Superior temporal gyrus (tissue), 1 donor: Measurements from ENCODE around the gene ORM1.
A peak's percentile ranks its signal among the peaks of the same experiment; 100 is the strongest.

Experiments
- DNase-seq: peaks from one replicate; pipeline ENCODE4 v3.0.0-alpha.2; 2016; ENCODE audit errors: extremely low spot score

The ORM1 gene

GRCh38 chr9:114287763-114288192 is 35.1 kb upstream of the ORM1 start:
- DNase-seq = no peak

- no peak for DNase-seq
These were observed 34.5 kb upstream of the ORM1 start for GRCh38 chr9:114288193-114289091.

GRCh38 chr9:114289106-114289505 is 33.8 kb upstream of the ORM1 start:
- DNase-seq = no peak

GRCh38 chr9:114289571-114290481 is 33.1 kb upstream of the ORM1 start:
- DNase-seq = no peak

GRCh38 chr9:114290561-114290986 is 32.3 kb upstream of the ORM1 start:
- no peak for DNase-seq

- DNase-seq = peak; percentile 91
These were observed 31.8 kb upstream of the ORM1 start for GRCh38 chr9:114291064-114291474.

GRCh38 chr9:114291886-114292590 is 30.9 kb upstream of the ORM1 start:
- DNase-seq = no peak

GRCh38 chr9:114294664-114295063 is 28.2 kb upstream of the ORM1 start:
- no peak for DNase-seq

GRCh38 chr9:114296338-114296737 is 26.6 kb upstream of the ORM1 start:
- no peak for DNase-seq

GRCh38 chr9:114299286-114300152 is 23.4 kb upstream of the ORM1 start:
- no peak for DNase-seq

- no peak for DNase-seq
These were observed 22.6 kb upstream of the ORM1 start for GRCh38 chr9:114300153-114300845.

- DNase-seq = no peak
These were observed 21.8 kb upstream of the ORM1 start for GRCh38 chr9:114300846-114301797.

- no peak for DNase-seq
These were observed 20.9 kb upstream of the ORM1 start for GRCh38 chr9:114301798-114302565.

- no peak for DNase-seq
These were observed 20.2 kb upstream of the ORM1 start for GRCh38 chr9:114302727-114303126.

GRCh38 chr9:114303571-114303970 is 19.3 kb upstream of the ORM1 start:
- no peak for DNase-seq

GRCh38 chr9:114303977-114304376 is 18.9 kb upstream of the ORM1 start:
- no peak for DNase-seq

GRCh38 chr9:114304416-114305188 is 18.3 kb upstream of the ORM1 start:
- DNase-seq = no peak

- no peak for DNase-seq
These were observed 15.0 kb upstream of the ORM1 start for GRCh38 chr9:114307899-114308267.
